Cardiac fibroblast (primary cell): ENCODE results near the gene MOV10.

ENCODE experiments used
- DNase-seq, 2 donors: peaks; one replicate each; pipeline versions ENCODE4 v3.0.0 to v3.0.0-alpha.2; 2010; ENCODE audit warnings: low read depth in 2 of 2
- H3K4me3 ChIP-seq, 2 donors: replicated peaks in 1 of 2; 1 replicate in 1 of 2; 2 replicates in 1 of 2; pipeline ENCODE4 v1.5.1; 2011; ENCODE audit warnings: low read depth in 2 of 2, low read length in 2 of 2, mild to moderate bottlenecking in 2 of 2, moderate library complexity in 1 of 2
- CTCF ChIP-seq: IDR thresholded peaks from one replicate; pipeline ENCODE4 v1.5.1; 2011; ENCODE audit warnings: low read depth, mild to moderate bottlenecking, low read length, inconsistent platforms

Gene MOV10

GRCh38 chr1:112696578-112697314, 22.3 kb downstream of the MOV10 start:
- DNase-seq: no peak
- TF ChIP-seq CTCF: no peak
- no peak overlapping the region for H3K4me3 ChIP-seq

DNA sequence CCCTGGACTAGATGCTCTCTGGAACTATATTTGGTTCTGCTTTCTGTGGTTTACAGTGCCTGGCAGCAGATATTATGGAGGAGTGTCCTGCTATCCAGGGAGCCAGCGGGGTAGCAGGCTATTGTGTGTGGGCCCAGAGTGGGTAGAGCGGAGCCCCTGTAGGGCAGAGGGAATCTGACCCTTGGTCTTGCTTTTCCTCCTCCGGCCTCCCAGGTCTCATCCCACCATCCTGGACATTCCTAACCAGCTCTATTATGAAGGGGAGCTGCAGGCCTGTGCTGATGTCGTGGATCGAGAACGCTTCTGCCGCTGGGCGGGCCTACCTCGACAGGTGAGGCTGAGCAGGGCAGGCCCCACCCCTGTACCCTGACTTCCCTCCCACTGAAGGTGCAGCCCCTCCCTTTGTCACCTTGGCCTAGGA, 23.3 kb downstream of the MOV10 start:
- no peak for TF ChIP-seq CTCF
- no peak overlapping the region for H3K4me3 ChIP-seq
- no peak for DNase-seq

GRCh38 chr1:112698366-112699310, 24.2 kb downstream of the MOV10 start:
- H3K4me3 ChIP-seq: no peak overlapping the region
- no peak for TF ChIP-seq CTCF
- DNase-seq: peak in 1 of 2 donors; percentile 14

DNA sequence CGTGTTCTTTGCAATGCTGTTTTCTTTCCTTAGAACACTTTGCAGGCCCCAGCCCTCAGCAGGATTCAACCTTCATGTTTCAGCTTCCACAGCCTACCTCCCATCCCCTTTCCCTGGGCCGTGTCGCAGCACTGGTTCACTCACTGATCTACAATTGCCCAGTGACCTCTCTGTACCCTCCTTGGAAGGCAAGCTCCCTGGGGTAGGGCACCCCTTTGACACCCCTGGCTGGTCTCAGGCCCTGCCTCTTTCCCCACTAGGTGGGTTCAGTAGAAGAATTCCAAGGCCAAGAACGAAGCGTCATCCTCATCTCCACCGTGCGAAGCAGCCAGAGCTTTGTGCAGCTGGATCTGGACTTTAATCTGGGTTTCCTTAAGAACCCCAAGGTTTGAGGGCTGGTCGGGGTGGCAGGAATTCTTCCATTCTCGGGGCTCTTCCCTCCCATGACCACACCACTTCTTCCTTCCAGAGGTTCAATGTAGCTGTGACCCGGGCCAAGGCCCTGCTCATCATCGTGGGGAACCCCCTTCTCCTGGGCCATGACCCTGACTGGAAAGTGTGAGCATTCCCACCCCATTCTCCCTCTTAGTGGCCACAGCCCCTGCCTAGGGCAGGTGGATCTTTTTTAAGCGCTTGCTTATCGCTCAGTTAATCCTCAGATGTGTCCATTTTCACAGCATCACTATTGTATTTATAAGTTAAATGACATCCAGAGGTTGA, 25.1 kb downstream of the MOV10 start:
- no peak for TF ChIP-seq CTCF
- DNase-seq: no peak
- H3K4me3 ChIP-seq: no peak overlapping the region

DNA sequence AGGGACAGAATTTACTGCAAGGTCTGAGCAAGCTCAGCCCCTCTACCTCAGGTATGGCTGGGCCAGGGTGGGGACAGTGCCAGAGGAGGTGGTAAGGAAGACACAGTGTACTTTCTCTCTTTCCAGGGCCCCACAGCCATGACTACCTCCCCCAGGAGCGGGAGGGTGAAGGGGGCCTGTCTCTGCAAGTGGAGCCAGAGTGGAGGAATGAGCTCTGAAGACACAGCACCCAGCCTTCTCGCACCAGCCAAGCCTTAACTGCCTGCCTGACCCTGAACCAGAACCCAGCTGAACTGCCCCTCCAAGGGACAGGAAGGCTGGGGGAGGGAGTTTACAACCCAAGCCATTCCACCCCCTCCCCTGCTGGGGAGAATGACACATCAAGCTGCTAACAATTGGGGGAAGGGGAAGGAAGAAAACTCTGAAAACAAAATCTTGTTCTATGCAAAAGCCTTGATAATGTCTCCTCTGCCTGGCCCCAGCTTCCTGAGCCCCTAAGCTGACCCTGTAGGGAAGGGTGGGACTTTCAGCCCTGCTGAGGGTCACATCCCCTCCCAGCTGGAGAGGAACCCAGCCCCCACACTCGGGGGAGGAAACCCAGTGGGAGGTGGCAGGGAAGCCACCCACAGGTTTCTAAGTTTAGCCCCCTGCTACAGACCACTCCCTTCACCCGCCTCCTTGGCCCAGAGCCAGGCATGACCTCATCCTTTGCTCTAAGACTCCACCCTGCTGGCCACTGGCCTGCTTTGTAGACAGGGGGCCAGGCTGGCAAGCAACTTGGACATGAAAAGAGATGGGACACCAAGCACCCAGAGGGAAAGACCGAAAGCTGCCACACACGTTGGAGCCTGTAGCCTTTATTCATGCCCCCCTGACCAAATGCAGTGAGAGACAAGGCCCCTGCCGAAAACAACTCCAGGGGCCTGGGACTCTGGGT, 26.1 kb downstream of the MOV10 start:
- peak; percentile 12 for TF ChIP-seq CTCF
- peak; percentile 97 to 98 for DNase-seq
- H3K4me3 ChIP-seq: no peak overlapping the region
